LNCaP clone FGC (cell line): ENCODE results near the gene BAZ2B.
"Not testable (repeated sequence)": the region's sequence is repeated elsewhere in the genome, so short reads cannot be mapped to it uniquely, and the experiment has no call there.

Source experiments
- DNase-seq: peaks from one replicate; pipeline ENCODE4 v3.0.0-alpha.2; 2011; ENCODE audit warnings: low read depth
- H3K4me3 ChIP-seq: 2 replicates; pipeline ENCODE4 v1.5.1; 2011; ENCODE audit warnings: mild to moderate bottlenecking, low read depth, low read length, control low read depth
- TF ChIP-seq, protein P1 (sequence below): IDR thresholded peaks from 2 replicates; pipeline ENCODE4 v1.5.1; 2012; ENCODE audit warnings: mild to moderate bottlenecking; ENCODE audit not compliant: control insufficient read depth, insufficient read depth; ENCODE audit errors: extremely low read depth

Gene BAZ2B

DNA sequence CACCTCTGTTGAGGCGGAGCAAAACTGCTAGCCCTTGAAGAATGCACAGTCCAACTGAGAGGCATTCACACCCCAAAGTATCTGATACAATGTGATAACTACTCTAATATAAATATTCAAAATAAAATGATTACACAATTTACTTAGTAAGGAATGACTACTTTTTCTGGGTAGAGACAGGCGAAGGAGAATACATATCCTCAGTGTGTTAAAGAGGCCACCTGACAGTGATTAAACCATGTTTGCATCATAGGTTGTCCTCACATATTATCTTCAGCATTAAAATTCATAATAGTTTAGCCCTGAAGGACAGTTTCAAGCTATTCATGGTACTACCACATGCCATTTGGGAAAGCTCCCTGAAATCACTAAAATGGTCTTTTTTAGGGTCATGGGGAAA is 16.9 kb upstream of the BAZ2B start:
- no peak for DNase-seq
- H3K4me3 ChIP-seq, result no peak overlapping the region
- TF ChIP-seq, protein P1, sequence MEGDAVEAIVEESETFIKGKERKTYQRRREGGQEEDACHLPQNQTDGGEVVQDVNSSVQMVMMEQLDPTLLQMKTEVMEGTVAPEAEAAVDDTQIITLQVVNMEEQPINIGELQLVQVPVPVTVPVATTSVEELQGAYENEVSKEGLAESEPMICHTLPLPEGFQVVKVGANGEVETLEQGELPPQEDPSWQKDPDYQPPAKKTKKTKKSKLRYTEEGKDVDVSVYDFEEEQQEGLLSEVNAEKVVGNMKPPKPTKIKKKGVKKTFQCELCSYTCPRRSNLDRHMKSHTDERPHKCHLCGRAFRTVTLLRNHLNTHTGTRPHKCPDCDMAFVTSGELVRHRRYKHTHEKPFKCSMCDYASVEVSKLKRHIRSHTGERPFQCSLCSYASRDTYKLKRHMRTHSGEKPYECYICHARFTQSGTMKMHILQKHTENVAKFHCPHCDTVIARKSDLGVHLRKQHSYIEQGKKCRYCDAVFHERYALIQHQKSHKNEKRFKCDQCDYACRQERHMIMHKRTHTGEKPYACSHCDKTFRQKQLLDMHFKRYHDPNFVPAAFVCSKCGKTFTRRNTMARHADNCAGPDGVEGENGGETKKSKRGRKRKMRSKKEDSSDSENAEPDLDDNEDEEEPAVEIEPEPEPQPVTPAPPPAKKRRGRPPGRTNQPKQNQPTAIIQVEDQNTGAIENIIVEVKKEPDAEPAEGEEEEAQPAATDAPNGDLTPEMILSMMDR, result no peak

DNA sequence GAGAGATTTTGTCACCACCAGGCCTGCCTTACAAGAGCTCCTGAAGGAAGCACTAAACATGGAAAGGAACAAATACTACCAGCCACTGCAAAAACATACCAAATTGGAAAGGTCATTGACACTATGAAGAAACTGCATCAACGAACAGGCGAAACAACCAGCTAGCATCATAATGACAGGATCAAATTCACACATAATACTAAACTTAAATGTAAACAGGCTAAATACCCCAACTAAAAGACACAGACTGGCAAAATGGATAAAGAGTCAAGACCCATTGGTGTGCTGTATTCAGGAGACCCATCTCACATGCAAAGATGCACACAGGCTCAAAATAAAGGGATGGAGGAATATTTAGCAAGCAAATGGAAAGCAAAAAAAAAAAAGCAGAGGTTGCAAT is 9.3 kb upstream of the BAZ2B start:
- not testable (repeated sequence) for DNase-seq, H3K4me3 ChIP-seq

DNA sequence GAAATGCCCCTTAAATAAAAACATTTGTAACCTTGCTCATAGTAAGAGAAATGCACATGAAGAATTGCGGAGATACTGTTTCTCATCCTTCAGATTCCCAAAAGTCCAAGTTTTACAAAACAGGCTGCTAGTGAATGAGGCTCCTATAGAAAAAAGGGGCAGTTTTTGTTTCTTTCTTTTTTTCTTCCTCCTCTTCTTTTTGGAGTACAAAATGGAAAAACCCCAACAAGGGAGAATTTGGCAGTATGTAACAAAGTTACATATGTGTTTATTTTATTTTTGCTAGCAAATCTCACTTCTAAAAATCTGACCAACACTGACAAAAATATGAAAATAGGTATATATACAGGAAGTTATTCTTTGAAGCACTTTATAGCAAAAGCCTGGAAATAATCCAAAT is 7.1 kb upstream of the BAZ2B start:
- TF ChIP-seq, protein P1, result no peak
- no peak overlapping the region for H3K4me3 ChIP-seq
- DNase-seq, result no peak

DNA sequence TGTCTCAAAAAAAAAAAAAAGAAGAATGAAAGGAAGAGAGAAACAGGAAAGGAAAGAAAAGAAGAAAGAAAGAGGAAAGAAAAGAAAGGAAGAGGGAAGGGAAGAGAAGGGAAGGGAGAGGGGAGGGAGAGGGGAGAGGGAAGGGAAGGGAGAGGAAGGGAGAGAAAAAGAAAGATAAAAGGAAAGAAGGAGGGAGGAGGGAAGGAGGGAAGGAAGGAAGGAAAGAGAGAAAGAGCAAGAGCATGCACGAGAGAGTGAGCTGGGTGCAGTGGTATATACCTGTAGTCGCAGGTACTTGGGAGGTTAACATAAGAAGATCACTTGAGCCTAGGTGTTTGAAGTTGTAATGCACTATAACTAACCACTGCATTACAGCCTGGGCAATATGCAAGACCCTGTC is 6.6 kb upstream of the BAZ2B start:
- no peak for DNase-seq
- TF ChIP-seq, protein P1, result no peak

DNA sequence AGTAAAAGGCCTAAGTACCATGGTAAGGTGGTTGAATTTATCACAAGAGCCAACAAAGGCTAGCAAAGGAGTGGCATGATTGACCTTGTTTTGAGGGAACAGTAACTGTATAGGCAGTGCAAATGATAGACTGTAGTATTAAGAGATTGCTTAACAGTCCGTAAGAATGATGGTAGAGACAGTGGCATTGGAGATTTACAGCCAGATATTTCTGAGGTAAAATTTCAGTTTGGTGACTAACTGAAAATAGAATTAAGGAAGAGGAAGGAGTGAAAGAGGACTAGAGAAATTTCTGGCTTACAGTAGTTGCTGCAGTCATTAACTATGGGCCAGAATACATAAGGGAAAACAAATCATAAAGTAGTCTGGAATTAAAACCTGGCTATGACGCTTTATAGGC is 4.4 kb upstream of the BAZ2B start:
- TF ChIP-seq, protein P1, result no peak
- no peak overlapping the region for H3K4me3 ChIP-seq
- no peak for DNase-seq

More for the DNA sequence above, 6.6 kb upstream of the BAZ2B start:
- H3K4me3 ChIP-seq, result no peak overlapping the region

DNA sequence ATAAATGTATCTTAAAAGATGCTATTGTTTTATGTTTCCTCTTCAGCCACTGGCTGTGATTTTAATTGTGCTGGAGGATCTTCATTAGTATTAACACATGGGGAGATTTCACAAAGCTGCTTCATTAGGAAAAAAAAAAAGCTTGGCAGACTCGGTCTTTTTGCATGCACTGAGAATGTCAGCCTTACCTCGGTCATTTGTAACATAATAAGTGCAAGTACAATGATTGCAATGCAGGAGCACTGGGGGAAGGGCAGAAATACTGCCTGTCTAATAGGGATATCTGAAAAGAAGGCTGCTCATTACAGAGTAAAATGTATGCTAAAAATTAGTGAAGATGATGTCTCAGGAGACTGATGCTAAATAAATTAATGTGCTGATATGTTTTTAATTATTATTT is 1.3 kb upstream of the BAZ2B start:
- H3K4me3 ChIP-seq, result no peak overlapping the region
- no peak for DNase-seq
- TF ChIP-seq, protein P1, result no peak

DNA sequence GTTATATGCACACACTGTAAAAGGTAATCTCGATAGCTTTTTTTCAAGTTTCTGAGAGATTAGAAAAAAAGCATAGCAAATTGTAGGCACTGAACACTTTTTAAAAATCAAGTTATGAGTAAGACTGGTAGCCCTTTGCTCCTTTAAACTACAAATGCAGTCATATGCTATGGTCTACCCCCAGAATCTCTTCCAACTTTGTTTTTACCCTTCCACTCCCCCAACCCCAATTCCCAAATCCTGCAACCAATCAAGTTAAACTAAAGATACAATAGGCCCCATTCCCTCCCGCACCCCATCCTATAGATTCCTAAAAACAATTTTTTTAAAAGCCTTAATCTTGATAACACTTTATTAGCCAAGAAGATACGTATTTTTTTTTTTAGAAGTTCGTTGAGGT is 752 bp upstream of the BAZ2B start:
- DNase-seq, result no peak
- H3K4me3 ChIP-seq, result no peak overlapping the region
- TF ChIP-seq, protein P1, result no peak
